ENCODE measurements around the gene SYAP1. TPM values are rescaled to one million over a fixed set of nuclear protein-coding genes. Genes with fewer than 3 reads are reported as not detected.

The SYAP1 gene
- total RNA-seq, 2 experiments from 2014 or later = 19.7 to 20.0 TPM

DNA sequence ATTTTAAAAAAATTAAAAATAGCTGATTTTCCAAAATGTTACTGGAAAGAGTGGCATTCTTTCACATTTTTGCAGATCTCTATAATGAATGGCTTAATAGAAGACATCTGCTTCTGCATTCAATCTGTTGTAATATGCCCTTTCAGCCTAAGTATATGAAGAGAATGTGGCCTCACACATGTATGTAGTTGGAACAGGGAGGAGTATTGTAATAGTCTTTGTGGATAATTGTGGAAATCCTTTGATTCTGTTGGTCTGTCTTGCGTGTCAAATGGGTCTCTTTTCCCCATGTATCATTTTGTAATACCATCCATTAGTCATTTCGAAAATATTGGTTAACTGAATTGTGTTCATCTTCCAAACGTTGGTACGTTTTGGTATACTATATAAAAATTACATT, 78.4 kb downstream of the SYAP1 start:
- H3K79me2 ChIP-seq (ENCODE audit: insufficient read depth, low read depth, low read length) = peaks cover 76% of the 10 kb centered on the region
- CTCF ChIA-PET (ENCODE audit: unreplicated experiment) = no interaction called here
- no peak overlapping the region for H2AFZ ChIP-seq (ENCODE audit: low read length)
- no peak for DNase-seq (ENCODE audit: low spot score)
- TF ChIP-seq, protein P1, sequence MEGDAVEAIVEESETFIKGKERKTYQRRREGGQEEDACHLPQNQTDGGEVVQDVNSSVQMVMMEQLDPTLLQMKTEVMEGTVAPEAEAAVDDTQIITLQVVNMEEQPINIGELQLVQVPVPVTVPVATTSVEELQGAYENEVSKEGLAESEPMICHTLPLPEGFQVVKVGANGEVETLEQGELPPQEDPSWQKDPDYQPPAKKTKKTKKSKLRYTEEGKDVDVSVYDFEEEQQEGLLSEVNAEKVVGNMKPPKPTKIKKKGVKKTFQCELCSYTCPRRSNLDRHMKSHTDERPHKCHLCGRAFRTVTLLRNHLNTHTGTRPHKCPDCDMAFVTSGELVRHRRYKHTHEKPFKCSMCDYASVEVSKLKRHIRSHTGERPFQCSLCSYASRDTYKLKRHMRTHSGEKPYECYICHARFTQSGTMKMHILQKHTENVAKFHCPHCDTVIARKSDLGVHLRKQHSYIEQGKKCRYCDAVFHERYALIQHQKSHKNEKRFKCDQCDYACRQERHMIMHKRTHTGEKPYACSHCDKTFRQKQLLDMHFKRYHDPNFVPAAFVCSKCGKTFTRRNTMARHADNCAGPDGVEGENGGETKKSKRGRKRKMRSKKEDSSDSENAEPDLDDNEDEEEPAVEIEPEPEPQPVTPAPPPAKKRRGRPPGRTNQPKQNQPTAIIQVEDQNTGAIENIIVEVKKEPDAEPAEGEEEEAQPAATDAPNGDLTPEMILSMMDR (conservative IDR thresholded peaks at IDR 0.05; ENCODE audit: low read length) = no peak
- no peak for TF ChIP-seq EZH2phosphoT487 (IDR thresholded peaks at IDR 0.05; ENCODE audit: borderline replicate concordance, low read depth, low read length)
- intact Hi-C loops (cut with micrococcal nuclease; ENCODE audit: unreplicated experiment) = no loop called here
- peaks cover 72% of the 10 kb centered on the region for H3K36me3 ChIP-seq (ENCODE audit: insufficient read depth, low read length)
- no peaks in the 10 kb centered on the region for H4K20me1 ChIP-seq (ENCODE audit: insufficient read depth, low read length)
- no peak overlapping the region for H3K27ac ChIP-seq (ENCODE audit: low read depth, low read length, poor library complexity, severe bottlenecking)
- no peak overlapping the region for H3K4me3 ChIP-seq (ENCODE audit: low read depth, low read length, poor library complexity, severe bottlenecking)
- H3K9me2 ChIP-seq (ENCODE audit: insufficient read depth, low read length) = no peaks in the 10 kb centered on the region
- H3K9me3 ChIP-seq (ENCODE audit: low read length) = no peaks in the 10 kb centered on the region
- peaks cover 1% of the 10 kb centered on the region for H3K4me1 ChIP-seq (ENCODE audit: insufficient read depth, low read length, poor library complexity, severe bottlenecking)
- no TSS peak for BruUV-seq (replicated peaks)
- no peak overlapping the region for H3K4me2 ChIP-seq (ENCODE audit: low read length)
- POLR2A ChIA-PET = interaction anchor here (0.6 to 3.6 kb wide), 3 partner anchors 9 to 23 kb away, joined by 4 to 13 read pairs (median 6); no protein-coding TSS in a partner anchor

DNA sequence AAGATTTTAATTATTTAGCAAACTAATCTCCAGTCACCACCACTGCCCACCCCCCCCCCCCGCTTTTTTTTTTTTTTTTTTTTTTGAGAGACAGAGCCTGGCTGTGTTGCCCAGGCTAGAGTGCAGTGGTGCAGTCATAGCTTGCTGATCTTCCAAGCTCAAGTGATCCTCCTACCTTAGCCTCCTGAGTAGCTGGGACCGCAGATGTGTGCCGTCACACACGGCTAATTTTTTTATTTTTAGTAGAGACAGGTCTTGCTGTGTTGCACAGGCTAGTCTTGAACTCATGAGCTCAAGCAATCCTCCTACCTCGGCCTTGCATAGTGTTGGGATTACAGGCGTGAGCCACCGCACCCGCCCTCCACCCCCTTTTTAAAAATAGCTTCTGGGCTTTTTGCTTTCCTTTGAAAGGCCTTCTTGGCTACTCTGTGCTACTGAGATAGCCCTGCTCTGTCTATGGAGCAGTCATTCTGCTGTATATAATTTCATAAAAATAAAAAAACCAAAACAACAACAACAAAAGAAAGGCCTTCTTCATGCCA, 85.6 kb downstream of the SYAP1 start:
- CTCF ChIA-PET (ENCODE audit: unreplicated experiment) = no interaction called here
- H4K20me1 ChIP-seq (ENCODE audit: insufficient read depth, low read length) = no peaks in the 10 kb centered on the region; the same call in 1 of the 2 replicates
- peaks cover 50% of the 10 kb centered on the region for H3K4me1 ChIP-seq (ENCODE audit: insufficient read depth, low read length, poor library complexity, severe bottlenecking)
- peaks cover 42% of the 10 kb centered on the region for H3K36me3 ChIP-seq (ENCODE audit: insufficient read depth, low read length)
- TF ChIP-seq, protein P1 (conservative IDR thresholded peaks at IDR 0.05; ENCODE audit: low read length) = no peak
- no peak for TF ChIP-seq EZH2phosphoT487 (IDR thresholded peaks at IDR 0.05; ENCODE audit: borderline replicate concordance, low read depth, low read length)
- intact Hi-C loops (cut with micrococcal nuclease; ENCODE audit: unreplicated experiment) = loop anchor here (5.0 kb wide), 1 partner anchor 88 kb away; the partner anchor contains the start of gene SYAP1
- no peaks in the 10 kb centered on the region for H3K9me3 ChIP-seq (ENCODE audit: low read length)
- no peak overlapping the region for H2AFZ ChIP-seq (ENCODE audit: low read length)
- H3K4me2 ChIP-seq (ENCODE audit: low read length) = peak overlapping the region; percentile 87
- peak; percentile 76 for DNase-seq (ENCODE audit: low spot score)
- no TSS peak for BruUV-seq (replicated peaks)
- peak overlapping the region; percentile 87 for H3K27ac ChIP-seq (ENCODE audit: low read depth, low read length, poor library complexity, severe bottlenecking)
- POLR2A ChIA-PET = interaction anchor here (0.5 to 1.2 kb wide), 7 partner anchors 8 to 950 kb away, joined by 3 to 4 read pairs (median 3); partner anchors contain the start of gene AP1S2
- H3K9me2 ChIP-seq (ENCODE audit: insufficient read depth, low read length) = no peaks in the 10 kb centered on the region
- H3K4me3 ChIP-seq (ENCODE audit: low read depth, low read length, poor library complexity, severe bottlenecking) = peak overlapping the region; percentile 51
- H3K79me2 ChIP-seq (ENCODE audit: insufficient read depth, low read depth, low read length) = peaks cover 85% of the 10 kb centered on the region

DNA sequence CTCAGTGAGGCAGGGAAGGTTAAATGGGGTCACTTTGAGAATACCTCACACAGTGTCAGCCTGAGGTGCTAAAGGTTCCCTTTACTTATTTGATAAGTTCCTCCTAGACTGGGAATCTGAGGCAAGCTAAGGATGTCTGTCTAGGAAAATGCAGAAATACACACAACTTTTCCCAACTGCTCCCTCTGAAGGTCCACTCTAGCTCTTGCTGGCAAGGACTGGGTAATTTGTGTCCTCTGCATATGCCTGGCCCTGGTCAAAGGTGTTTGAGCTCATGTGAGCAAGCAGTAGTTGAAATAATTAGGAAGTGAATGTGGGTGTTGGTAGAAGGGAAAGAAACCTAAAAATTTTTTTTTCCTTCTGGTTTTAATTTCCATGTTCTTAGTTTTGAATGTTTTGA, 88.1 kb downstream of the SYAP1 start:
- H3K4me2 ChIP-seq (ENCODE audit: low read length) = peak overlapping the region; percentile 22
- POLR2A ChIA-PET = interaction anchor here (1.0 to 2.4 kb wide), 2 partner anchors 10 to 17 kb away, joined by 4 to 13 read pairs; no protein-coding TSS in a partner anchor
- intact Hi-C loops (cut with micrococcal nuclease; ENCODE audit: unreplicated experiment) = loop anchor here (5.0 kb wide), 1 partner anchor 90 kb away; the partner anchor contains the start of gene SYAP1

More for the DNA sequence above, 88.1 kb downstream of the SYAP1 start:
- no peak for TF ChIP-seq EZH2phosphoT487 (IDR thresholded peaks at IDR 0.05; ENCODE audit: borderline replicate concordance, low read depth, low read length)
- TF ChIP-seq, protein P1 (conservative IDR thresholded peaks at IDR 0.05; ENCODE audit: low read length) = no peak
- Histone ChIP-seq H3K36me3 (ENCODE audit: insufficient read depth, low read length) (peaks cover 57% of the 10 kb centered on the region), H3K9me2 (ENCODE audit: insufficient read depth, low read length) (no peaks in the 10 kb centered on the region), H4K20me1 (ENCODE audit: insufficient read depth, low read length) (no peaks in the 10 kb centered on the region; the same call in 1 of the 2 replicates), H3K4me3 (ENCODE audit: low read depth, low read length, poor library complexity, severe bottlenecking) (no peak overlapping the region), H3K4me1 (ENCODE audit: insufficient read depth, low read length, poor library complexity, severe bottlenecking) (peaks cover 50% of the 10 kb centered on the region), H3K9me3 (ENCODE audit: low read length) (no peaks in the 10 kb centered on the region), H2AFZ (ENCODE audit: low read length) (no peak overlapping the region), H3K27ac (ENCODE audit: low read depth, low read length, poor library complexity, severe bottlenecking) (peak overlapping the region; percentile 35), H3K79me2 (ENCODE audit: insufficient read depth, low read depth, low read length) (peaks cover 82% of the 10 kb centered on the region)
- no peak for DNase-seq (ENCODE audit: low spot score)
- CTCF ChIA-PET (ENCODE audit: unreplicated experiment) = no interaction called here
- BruUV-seq (replicated peaks) = no TSS peak
